ENCODE data around the gene DHX30. TPM values are rescaled to one million over a fixed set of nuclear protein-coding genes. Genes with fewer than 3 reads are reported as not detected.

Gene DHX30
- total and polyA plus RNA-seq, 10 donors: 31.9 to 73.5 (median 57.3) TPM

- H3K4me3 ChIP-seq: no peak overlapping the region
- DNase-seq: peak; percentile 61
- H3K27me3 ChIP-seq (replicated peaks in 1 of 7): no peaks in the 10 kb centered on the region
- no peaks in the 10 kb centered on the region for H3K4me1 ChIP-seq
- WGBS, 5 donors: 86 to 93% (median 90%) methylated on average over 12 of the region's 12 CpGs
- intact Hi-C loops (cut with DNase I; ENCODE audit: low total_unique reads): no loop called here
- no peak overlapping the region for H3K27ac ChIP-seq
- TF ChIP-seq POLR2A (IDR thresholded peaks at IDR 0.05): no peak
- TF ChIP-seq POLR2AphosphoS5 (IDR thresholded peaks at IDR 0.05): peak in 1 of 3 donors; percentile 52
- H3K9me3 ChIP-seq: no peaks in the 10 kb centered on the region
- H3K36me3 ChIP-seq: peaks cover 3 to 100% (median 96%) of the 10 kb centered on the region in 6 donors
These were observed 49.1 kb downstream of the DHX30 start for GRCh38 chr3:47851888-47852603.

- Histone ChIP-seq H3K36me3 (peaks cover 3 to 100% (median 94%) of the 10 kb centered on the region in 6 donors), H3K4me1 (no peaks in the 10 kb centered on the region), H3K9me3 (no peaks in the 10 kb centered on the region), H3K27me3 (replicated peaks in 1 of 7) (no peaks in the 10 kb centered on the region), H3K4me3 (no peak overlapping the region), H3K27ac (no peak overlapping the region)
- 87 to 94% (median 93%) methylated on average over 25 to 36 of the region's 36 CpGs for WGBS, 5 donors
- TF ChIP-seq POLR2A (IDR thresholded peaks at IDR 0.05) (no peak), CTCF (IDR thresholded peaks at IDR 0.05 in 8 of 11, conservative IDR thresholded peaks at IDR 0.05 in 3 of 11) (no peak), POLR2AphosphoS5 (IDR thresholded peaks at IDR 0.05) (no peak)
- peak; percentile 68 for DNase-seq
- intact Hi-C loops (cut with DNase I; ENCODE audit: low total_unique reads): no loop called here
These were observed 50.0 kb downstream of the DHX30 start for GRCh38 chr3:47852604-47853602.

GRCh38 chr3:47854267-47854666 lies 51.3 kb downstream of the DHX30 start:
- DNase-seq: peak; percentile 40
- no peak overlapping the region for H3K4me3 ChIP-seq
- WGBS, 5 donors: 91 to 93% (median 92%) methylated on average over 11 of the region's 11 CpGs

More at GRCh38 chr3:47854267-47854666, 51.3 kb downstream of the DHX30 start:
- intact Hi-C loops (cut with DNase I; ENCODE audit: low total_unique reads): no loop called here
- Histone ChIP-seq H3K36me3 (peaks cover 0 to 100% (median 81%) of the 10 kb centered on the region in 6 donors), H3K4me1 (no peaks in the 10 kb centered on the region), H3K9me3 (no peaks in the 10 kb centered on the region), H3K27ac (no peak overlapping the region), H3K27me3 (replicated peaks in 1 of 7) (no peaks in the 10 kb centered on the region)
- TF ChIP-seq CTCF (IDR thresholded peaks at IDR 0.05 in 8 of 11, conservative IDR thresholded peaks at IDR 0.05 in 3 of 11) (no peak), POLR2AphosphoS5 (IDR thresholded peaks at IDR 0.05) (no peak), POLR2A (IDR thresholded peaks at IDR 0.05) (no peak)

Measured in spleen (tissue), 11 donors.